Thoracic aorta (tissue), 2 donors: Measurements from ENCODE around the gene HLA-DRB5. TPM values are rescaled to one million over a fixed set of nuclear protein-coding genes. Genes with fewer than 3 reads are reported as not detected.

ENCODE experiments used
- ATAC-seq: fragments of 150-250 bp; one replicate; pipeline ENCODE4 v1.8.0; 2017; ENCODE audit warnings: low read depth; ENCODE audit not compliant: insufficient number of reproducible peaks, low FRiP score
- DNase-seq: peaks from one replicate; pipeline ENCODE4 v3.0.0-alpha.2; 2020; ENCODE audit warnings: low spot score
- H3K27ac ChIP-seq, 2 donors: fragments of 200-600 bp; sonication (generic); 1 replicate in 1 of 2; 2 replicates in 1 of 2; pipeline ENCODE4 v1.5.1; 2016; ENCODE audit warnings: mild to moderate bottlenecking in 2 of 2, moderate library complexity in 2 of 2
- H3K27me3 ChIP-seq: fragments of 200-600 bp; sonication (generic); replicated peaks from 2 replicates; pipeline ENCODE4 v1.6.0; 2016; ENCODE audit warnings: mild to moderate bottlenecking; ENCODE audit not compliant: insufficient read depth
- H3K36me3 ChIP-seq: fragments of 200-600 bp; sonication (generic); one replicate; pipeline ENCODE4 v1.5.1; 2016
- H3K4me1 ChIP-seq, 2 donors: fragments of 200-600 bp; sonication (generic); 1 replicate in 1 of 2; 2 replicates in 1 of 2; pipeline versions ENCODE4 v1.5.1 to v1.6.0; 2016; ENCODE audit warnings: low read depth in 2 of 2, mild to moderate bottlenecking in 1 of 2; ENCODE audit not compliant: control insufficient read depth in 1 of 2
- H3K4me3 ChIP-seq: fragments of 200-600 bp; sonication (generic); 2 replicates; pipeline ENCODE4 v1.5.1; 2016; ENCODE audit warnings: mild to moderate bottlenecking
- H3K9me3 ChIP-seq: fragments of 200-600 bp; sonication (generic); 2 replicates; pipeline ENCODE4 v1.5.1; 2016
- CTCF ChIP-seq: fragments of 200-600 bp; sonication (generic); IDR thresholded peaks from one replicate; pipeline ENCODE4 v1.5.1; 2019; ENCODE audit warnings: antibody characterized with exemption
- total RNA-seq, 2 donors: library from RNA; depleted of rRNA; stranded (reverse); fragments of >200 nt; gene quantifications; one replicate each; pipeline versions ENCODE4 v1.1.0 to v1.2.3, GENCODE V29; 2016

HLA-DRB5 gene
- total RNA-seq, 2 donors from 2014 or later, result 3.4 TPM; not detected in 1

GRCh38 chr6:32522302-32523047, 7.6 kb downstream of the HLA-DRB5 start:
- no peak for TF ChIP-seq CTCF
- no peak overlapping the region for H3K4me3 ChIP-seq
- DNase-seq (no peak), ATAC-seq (no peak)
- no peaks in the 10 kb centered on the region for H3K9me3 ChIP-seq
- H3K27me3 ChIP-seq, result no peaks in the 10 kb centered on the region
- H3K27ac ChIP-seq, result no peak overlapping the region
- no peaks in the 10 kb centered on the region for H3K36me3 ChIP-seq
- H3K4me1 ChIP-seq, result no peaks in the 10 kb centered on the region

GRCh38 chr6:32519910-32520258, 10.2 kb downstream of the HLA-DRB5 start:
- no peak overlapping the region for H3K4me3 ChIP-seq

GRCh38 chr6:32519118-32519909, 10.8 kb downstream of the HLA-DRB5 start:
- H3K9me3 ChIP-seq, result no peaks in the 10 kb centered on the region
- no peak overlapping the region for H3K4me3 ChIP-seq
- H3K4me1 ChIP-seq, result no peaks in the 10 kb centered on the region
- H3K36me3 ChIP-seq, result no peaks in the 10 kb centered on the region
- DNase-seq (no peak), ATAC-seq (no peak)
- TF ChIP-seq CTCF, result no peak
- H3K27ac ChIP-seq, result no peak overlapping the region
- H3K27me3 ChIP-seq, result no peaks in the 10 kb centered on the region

More at GRCh38 chr6:32519910-32520258, 10.2 kb downstream of the HLA-DRB5 start:
- H3K9me3 ChIP-seq, result no peaks in the 10 kb centered on the region
- H3K27ac ChIP-seq, result no peak overlapping the region
- no peak for TF ChIP-seq CTCF
- DNase-seq, result no peak
- no peaks in the 10 kb centered on the region for H3K36me3 ChIP-seq
- ATAC-seq, result no peak
- no peaks in the 10 kb centered on the region for H3K27me3 ChIP-seq
- no peaks in the 10 kb centered on the region for H3K4me1 ChIP-seq

GRCh38 chr6:32517654-32518445, 12.2 kb downstream of the HLA-DRB5 start:
- DNase-seq (no peak), ATAC-seq (no peak)
- H3K36me3 ChIP-seq, result no peaks in the 10 kb centered on the region
- H3K4me1 ChIP-seq, result no peaks in the 10 kb centered on the region
- TF ChIP-seq CTCF, result no peak
- no peaks in the 10 kb centered on the region for H3K27me3 ChIP-seq
- H3K9me3 ChIP-seq, result no peaks in the 10 kb centered on the region
- no peak overlapping the region for H3K27ac ChIP-seq
- H3K4me3 ChIP-seq, result no peak overlapping the region

GRCh38 chr6:32501016-32501415, 29.1 kb downstream of the HLA-DRB5 start:
- no peak for TF ChIP-seq CTCF

More at GRCh38 chr6:32501016-32501415, 29.1 kb downstream of the HLA-DRB5 start:
- H3K4me3 ChIP-seq, result no peak overlapping the region
- no peaks in the 10 kb centered on the region for H3K9me3 ChIP-seq
- ATAC-seq, result no peak
- no peaks in the 10 kb centered on the region for H3K27me3 ChIP-seq
- H3K27ac ChIP-seq, result no peak overlapping the region
- DNase-seq, result no peak
- H3K4me1 ChIP-seq, result no peaks in the 10 kb centered on the region
- H3K36me3 ChIP-seq, result no peaks in the 10 kb centered on the region
